Hepatocyte (in vitro differentiated cells): ENCODE measurements around the gene URM1.

Experiments used
- EZH2 ChIP-seq: fragments of 200-600 bp; sonication (generic); IDR thresholded peaks from 2 replicates; pipeline ENCODE4 v1.6.1; 2016; ENCODE audit warnings: antibody characterized with exemption, mild to moderate bottlenecking, borderline replicate concordance
- EZH2phosphoT487 ChIP-seq: fragments of 200-600 bp; sonication (generic); IDR thresholded peaks from one replicate; pipeline ENCODE4 v1.6.1; 2018; ENCODE audit warnings: antibody characterized with exemption, mild to moderate bottlenecking, low read depth, moderate library complexity; ENCODE audit not compliant: unreplicated experiment, severe bottlenecking
- TF ChIP-seq, protein P1 (sequence below): fragments of 200-600 bp; sonication (generic); IDR thresholded peaks from 2 replicates; pipeline ENCODE4 v1.5.1; 2016; ENCODE audit warnings: antibody characterized with exemption, mild to moderate bottlenecking; ENCODE audit not compliant: poor library complexity

DNA sequence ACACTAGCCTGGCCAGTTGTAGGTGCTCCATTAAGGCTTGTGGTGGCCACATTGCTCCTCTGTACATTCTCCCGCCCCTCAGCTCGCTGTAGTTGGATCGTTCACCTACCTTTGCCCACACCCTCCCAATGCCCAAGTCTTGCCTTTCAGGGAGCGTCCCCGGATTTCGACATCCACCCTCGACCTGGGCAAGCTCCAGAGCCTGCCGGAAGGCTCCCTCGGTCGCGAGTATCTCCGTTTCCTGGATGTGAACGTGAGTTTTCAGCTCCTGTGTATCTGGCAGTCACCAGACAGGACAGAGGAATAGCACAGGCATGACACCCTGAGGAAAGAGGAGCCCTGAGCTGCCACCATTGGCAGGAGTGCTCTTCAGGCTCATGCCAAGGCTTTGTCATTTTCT, 45.5 kb upstream of the URM1 start:
- TF ChIP-seq, protein P1, sequence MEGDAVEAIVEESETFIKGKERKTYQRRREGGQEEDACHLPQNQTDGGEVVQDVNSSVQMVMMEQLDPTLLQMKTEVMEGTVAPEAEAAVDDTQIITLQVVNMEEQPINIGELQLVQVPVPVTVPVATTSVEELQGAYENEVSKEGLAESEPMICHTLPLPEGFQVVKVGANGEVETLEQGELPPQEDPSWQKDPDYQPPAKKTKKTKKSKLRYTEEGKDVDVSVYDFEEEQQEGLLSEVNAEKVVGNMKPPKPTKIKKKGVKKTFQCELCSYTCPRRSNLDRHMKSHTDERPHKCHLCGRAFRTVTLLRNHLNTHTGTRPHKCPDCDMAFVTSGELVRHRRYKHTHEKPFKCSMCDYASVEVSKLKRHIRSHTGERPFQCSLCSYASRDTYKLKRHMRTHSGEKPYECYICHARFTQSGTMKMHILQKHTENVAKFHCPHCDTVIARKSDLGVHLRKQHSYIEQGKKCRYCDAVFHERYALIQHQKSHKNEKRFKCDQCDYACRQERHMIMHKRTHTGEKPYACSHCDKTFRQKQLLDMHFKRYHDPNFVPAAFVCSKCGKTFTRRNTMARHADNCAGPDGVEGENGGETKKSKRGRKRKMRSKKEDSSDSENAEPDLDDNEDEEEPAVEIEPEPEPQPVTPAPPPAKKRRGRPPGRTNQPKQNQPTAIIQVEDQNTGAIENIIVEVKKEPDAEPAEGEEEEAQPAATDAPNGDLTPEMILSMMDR: no peak
- TF ChIP-seq EZH2 (no peak), EZH2phosphoT487 (no peak)
